ENCODE measurements around the gene ATRIP. TPM values are rescaled to one million over a fixed set of nuclear protein-coding genes. Genes with fewer than 3 reads are reported as not detected.

The ATRIP gene
- total RNA-seq, 1 experiment from 2014 or later = 11.9 TPM

DNA sequence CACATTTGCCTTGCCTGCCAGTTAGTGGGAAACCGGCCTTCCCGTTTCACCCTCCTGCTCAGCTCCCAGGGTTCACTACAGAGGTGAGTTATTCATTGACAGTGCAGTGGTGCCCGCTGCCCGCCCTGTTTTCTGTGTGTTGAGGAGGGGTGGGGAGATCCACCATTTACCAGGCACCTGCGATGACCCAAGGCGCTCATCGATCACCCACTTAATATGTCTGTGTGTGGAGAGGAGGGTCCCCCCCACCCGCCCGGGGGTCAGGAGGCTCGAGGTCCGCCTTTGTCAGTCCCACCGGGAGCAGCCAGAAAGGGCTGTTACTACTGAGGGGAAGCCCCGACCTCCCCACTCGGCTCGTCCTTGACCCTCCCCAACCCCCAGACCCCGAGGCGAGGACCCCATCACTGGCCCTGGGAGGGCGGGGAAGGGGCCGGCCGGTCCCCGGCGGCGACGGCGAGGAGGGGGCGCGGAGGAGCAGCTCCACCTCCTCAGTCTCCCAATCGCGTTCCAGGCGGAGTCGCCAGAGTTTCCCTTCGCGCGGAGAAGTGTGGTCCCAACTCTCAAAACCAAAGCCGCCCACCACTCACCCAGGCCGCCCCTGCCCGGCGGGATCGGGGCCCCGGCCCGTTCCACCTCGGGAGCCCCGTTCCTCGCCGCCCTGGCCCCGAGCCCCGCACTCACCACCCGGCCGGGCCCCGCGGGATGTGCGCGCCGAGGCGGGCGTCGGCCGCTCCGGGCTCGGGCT, 17.8 kb upstream of the ATRIP start:
- H3K4me3 ChIP-seq (ENCODE audit: low read depth in 2 of 2, low read length in 2 of 2) = peak overlapping the region; percentile 53 to 59
- in situ Hi-C loops (cut with HindIII; ENCODE audit: low pct_unique_long_range_greater_than_20kb, low sequenced_read_pairs) = no loop called here
- ATAC-seq = peak; percentile 67
- DNase-seq (ENCODE audit: low read depth, low spot score) = no peak
- H3K9me3 ChIP-seq (ENCODE audit: control insufficient read depth, insufficient read depth, low read depth, low read length) = no peaks in the 10 kb centered on the region
- no peaks in the 10 kb centered on the region for H3K36me3 ChIP-seq (ENCODE audit: control insufficient read depth, insufficient read depth, low read length)
- no peak overlapping the region for H3K27ac ChIP-seq (ENCODE audit: low read length)
- BruUV-seq (replicated peaks) = no TSS peak
- TF ChIP-seq POLR2AphosphoS5 (IDR thresholded peaks at IDR 0.05; ENCODE audit: low read depth, low read length) (no peak), SIN3A (IDR thresholded peaks at IDR 0.05; ENCODE audit: borderline replicate concordance, insufficient read depth, low read depth, low read length) (no peak)
- intact Hi-C loops (cut with micrococcal nuclease; ENCODE audit: unreplicated experiment) = no loop called here
- CTCF ChIA-PET = no interaction called here
- H3K27me3 ChIP-seq (ENCODE audit: control insufficient read depth, insufficient read depth, low read length) = no peaks in the 10 kb centered on the region
- H3K4me1 ChIP-seq (ENCODE audit: control insufficient read depth, insufficient read depth, low read length) = peaks cover 4% of the 10 kb centered on the region; the same call in 1 of the 2 replicates
- POLR2A ChIA-PET = no interaction called here

DNA sequence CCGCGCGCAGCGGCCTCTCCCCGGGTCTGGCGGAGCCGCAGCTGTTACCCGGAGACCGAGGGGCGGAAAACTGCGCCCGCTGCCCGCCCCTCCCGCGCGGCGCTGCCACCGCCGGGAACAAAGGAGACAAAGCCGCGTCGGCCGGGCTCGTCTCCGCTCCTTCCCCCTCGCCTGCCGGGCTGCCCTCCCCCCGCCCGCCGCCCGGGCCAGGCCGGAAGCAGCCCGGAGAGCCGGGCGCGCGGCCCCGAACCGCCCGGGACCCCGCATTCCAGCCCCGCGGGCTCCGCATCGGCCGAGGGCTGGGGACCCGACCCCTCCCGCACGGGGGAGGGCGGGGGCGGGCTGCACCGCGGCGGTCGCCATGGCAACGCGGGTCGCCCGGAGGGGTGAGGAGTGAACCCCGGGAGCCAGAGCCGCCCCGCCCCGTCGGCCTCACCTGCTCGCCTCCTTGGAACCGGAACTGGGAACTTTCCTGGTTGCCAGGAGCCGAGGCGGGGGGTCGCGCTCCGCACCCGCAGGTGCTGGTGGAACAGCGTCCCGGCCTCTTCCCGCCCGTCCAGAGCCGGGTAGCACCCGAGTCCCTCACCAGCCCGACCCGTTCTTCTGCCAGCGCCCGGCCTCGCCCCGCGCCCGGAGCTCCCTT, 17.1 kb upstream of the ATRIP start:
- peak; percentile 64 for ATAC-seq
- H3K4me1 ChIP-seq (ENCODE audit: control insufficient read depth, insufficient read depth, low read length) = peaks cover 4% of the 10 kb centered on the region; the same call in 1 of the 2 replicates
- POLR2A ChIA-PET = no interaction called here

More for the DNA sequence above, 17.1 kb upstream of the ATRIP start:
- no TSS peak for BruUV-seq (replicated peaks)
- no peak for TF ChIP-seq SIN3A (IDR thresholded peaks at IDR 0.05; ENCODE audit: borderline replicate concordance, insufficient read depth, low read depth, low read length)
- TF ChIP-seq REST (IDR thresholded peaks at IDR 0.05; ENCODE audit: insufficient read depth in 1 of 2, low read depth in 2 of 2, low read length in 1 of 2) = no peak
- no peak for TF ChIP-seq CTCF (IDR thresholded peaks at IDR 0.05)
- no peak for TF ChIP-seq POLR2AphosphoS5 (IDR thresholded peaks at IDR 0.05; ENCODE audit: low read depth, low read length)
- H3K9me3 ChIP-seq (ENCODE audit: control insufficient read depth, insufficient read depth, low read depth, low read length) = no peaks in the 10 kb centered on the region
- H3K27me3 ChIP-seq (ENCODE audit: control insufficient read depth, insufficient read depth, low read length) = no peaks in the 10 kb centered on the region
- H3K4me3 ChIP-seq (ENCODE audit: low read depth in 2 of 2, low read length in 2 of 2) = peak overlapping the region; percentile 53 to 59
- no peak for DNase-seq (ENCODE audit: low read depth, low spot score)
- H3K36me3 ChIP-seq (ENCODE audit: control insufficient read depth, insufficient read depth, low read length) = no peaks in the 10 kb centered on the region
- in situ Hi-C loops (cut with HindIII; ENCODE audit: low pct_unique_long_range_greater_than_20kb, low sequenced_read_pairs) = no loop called here
- intact Hi-C loops (cut with micrococcal nuclease; ENCODE audit: unreplicated experiment) = no loop called here
- peak overlapping the region; percentile 23; the same call in 1 of the 2 replicates for H3K27ac ChIP-seq (ENCODE audit: low read length)
- CTCF ChIA-PET = no interaction called here

All from Panc1 (cell line).